ENCODE measurements around the gene COLEC12.

DNA sequence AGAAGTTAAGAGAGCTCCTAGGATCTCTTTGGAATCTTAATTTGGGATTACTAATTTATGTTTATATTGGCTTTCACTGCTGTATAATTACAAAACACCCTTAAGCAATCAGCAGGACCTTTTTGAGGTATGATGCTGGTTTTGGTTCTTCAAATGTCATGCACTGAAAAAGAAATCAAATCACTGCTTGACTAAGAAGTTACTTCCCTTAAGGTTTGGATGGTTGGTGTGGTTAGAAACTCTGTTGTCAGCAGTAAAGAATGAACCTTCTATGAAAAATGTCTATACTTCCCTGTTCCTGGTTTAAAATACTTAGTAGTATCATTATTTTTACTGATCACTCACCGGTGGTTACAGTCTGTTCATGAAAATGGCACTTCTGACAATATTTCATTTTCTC is 5.5 kb downstream of the COLEC12 start:
- TF ChIP-seq, protein P1, sequence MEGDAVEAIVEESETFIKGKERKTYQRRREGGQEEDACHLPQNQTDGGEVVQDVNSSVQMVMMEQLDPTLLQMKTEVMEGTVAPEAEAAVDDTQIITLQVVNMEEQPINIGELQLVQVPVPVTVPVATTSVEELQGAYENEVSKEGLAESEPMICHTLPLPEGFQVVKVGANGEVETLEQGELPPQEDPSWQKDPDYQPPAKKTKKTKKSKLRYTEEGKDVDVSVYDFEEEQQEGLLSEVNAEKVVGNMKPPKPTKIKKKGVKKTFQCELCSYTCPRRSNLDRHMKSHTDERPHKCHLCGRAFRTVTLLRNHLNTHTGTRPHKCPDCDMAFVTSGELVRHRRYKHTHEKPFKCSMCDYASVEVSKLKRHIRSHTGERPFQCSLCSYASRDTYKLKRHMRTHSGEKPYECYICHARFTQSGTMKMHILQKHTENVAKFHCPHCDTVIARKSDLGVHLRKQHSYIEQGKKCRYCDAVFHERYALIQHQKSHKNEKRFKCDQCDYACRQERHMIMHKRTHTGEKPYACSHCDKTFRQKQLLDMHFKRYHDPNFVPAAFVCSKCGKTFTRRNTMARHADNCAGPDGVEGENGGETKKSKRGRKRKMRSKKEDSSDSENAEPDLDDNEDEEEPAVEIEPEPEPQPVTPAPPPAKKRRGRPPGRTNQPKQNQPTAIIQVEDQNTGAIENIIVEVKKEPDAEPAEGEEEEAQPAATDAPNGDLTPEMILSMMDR (conservative IDR thresholded peaks at IDR 0.05), result no peak
- no peak for TF ChIP-seq EZH2 (IDR thresholded peaks at IDR 0.05; ENCODE audit: low read depth)
